HG03432 (cell line): ENCODE data around the gene PDE4B.

Experiments
- ATAC-seq: cut with Tn5 transposase; IDR thresholded peaks from one replicate; pipeline ENCODE4 v1.9.1; 2021; ENCODE audit warnings: mild to moderate bottlenecking, moderate library complexity; ENCODE audit not compliant: unreplicated experiment

The PDE4B gene

GRCh38 chr1:65880611-65881010 lies 87.9 kb downstream of the PDE4B start:
- no peak for ATAC-seq

- no peak for ATAC-seq
These were observed 88.4 kb downstream of the PDE4B start for GRCh38 chr1:65881067-65881594.

GRCh38 chr1:65882076-65882475 lies 89.4 kb downstream of the PDE4B start:
- ATAC-seq = no peak

GRCh38 chr1:65889441-65889840 lies 96.7 kb downstream of the PDE4B start:
- no peak for ATAC-seq

GRCh38 chr1:65890201-65890843 lies 97.6 kb downstream of the PDE4B start:
- no peak for ATAC-seq

- ATAC-seq = peak; percentile 91
These were observed 102.3 kb downstream of the PDE4B start for GRCh38 chr1:65894738-65895605.

- no peak for ATAC-seq
These were observed 104.0 kb downstream of the PDE4B start for GRCh38 chr1:65896721-65897120.

GRCh38 chr1:65897485-65897884 lies 104.8 kb downstream of the PDE4B start:
- no peak for ATAC-seq

GRCh38 chr1:65904681-65905083 lies 112.0 kb downstream of the PDE4B start:
- ATAC-seq = no peak

- ATAC-seq = no peak
These were observed 117.7 kb downstream of the PDE4B start for GRCh38 chr1:65910432-65910831.

GRCh38 chr1:65911679-65912078 lies 119.0 kb downstream of the PDE4B start:
- ATAC-seq = no peak

- ATAC-seq = no peak
These were observed 125.9 kb downstream of the PDE4B start for GRCh38 chr1:65918564-65918963.

- no peak for ATAC-seq
These were observed 128.8 kb downstream of the PDE4B start for GRCh38 chr1:65921446-65921845.

GRCh38 chr1:65924471-65924870 lies 131.8 kb downstream of the PDE4B start:
- ATAC-seq = no peak

- no peak for ATAC-seq
These were observed 145.8 kb downstream of the PDE4B start for GRCh38 chr1:65938506-65938905.

- no peak for ATAC-seq
These were observed 146.5 kb downstream of the PDE4B start for GRCh38 chr1:65939191-65939590.

- ATAC-seq = no peak
These were observed 146.9 kb downstream of the PDE4B start for GRCh38 chr1:65939636-65940035.

GRCh38 chr1:65940126-65940525 lies 147.4 kb downstream of the PDE4B start:
- ATAC-seq = no peak

GRCh38 chr1:65942476-65942875 lies 149.8 kb downstream of the PDE4B start:
- ATAC-seq = no peak

- ATAC-seq = no peak
These were observed 153.7 kb downstream of the PDE4B start for GRCh38 chr1:65946376-65946775.

- ATAC-seq = no peak
These were observed 154.3 kb downstream of the PDE4B start for GRCh38 chr1:65946960-65947359.

- peak; percentile 74 for ATAC-seq
These were observed 156.0 kb downstream of the PDE4B start for GRCh38 chr1:65948609-65949229.
